HG03432 (cell line): ENCODE results near the gene ZNF385B.

Source experiments
- ATAC-seq: cut with Tn5 transposase; IDR thresholded peaks from one replicate; pipeline ENCODE4 v1.9.1; 2021; ENCODE audit warnings: mild to moderate bottlenecking, moderate library complexity; ENCODE audit not compliant: unreplicated experiment

ZNF385B gene

DNA sequence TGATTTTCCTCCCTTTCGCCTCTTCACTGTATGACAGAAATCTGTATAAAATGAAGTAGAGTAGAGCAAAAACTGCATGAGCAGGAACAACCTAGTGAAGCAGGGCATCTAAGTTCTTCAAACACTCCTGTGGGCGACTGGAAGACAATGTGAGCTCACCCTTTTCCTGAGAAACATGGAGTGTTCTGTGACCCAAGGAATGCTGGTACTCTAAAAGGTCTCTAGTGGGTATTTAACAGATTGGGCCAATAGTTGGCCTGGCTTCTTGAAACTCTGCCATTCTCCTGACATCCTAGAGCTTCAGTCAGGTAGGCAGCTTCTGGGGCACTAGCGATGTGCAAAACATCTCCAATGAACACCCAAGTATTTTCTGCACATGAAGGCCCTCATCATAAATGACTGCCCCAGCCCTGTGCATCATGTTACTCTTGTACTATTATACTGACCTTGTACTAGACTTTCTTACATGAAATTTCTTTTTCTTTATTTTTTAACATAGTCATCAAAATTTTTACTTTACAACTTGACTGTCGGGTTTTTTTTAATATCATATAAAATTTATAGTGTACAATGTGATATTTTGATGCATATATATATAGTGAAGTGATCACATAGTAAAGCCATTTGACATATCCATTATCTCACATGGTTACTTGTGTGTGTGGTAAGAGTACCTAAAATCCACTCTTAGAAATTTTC lies 302.2 kb downstream of the ZNF385B start:
- ATAC-seq, result no peak

DNA sequence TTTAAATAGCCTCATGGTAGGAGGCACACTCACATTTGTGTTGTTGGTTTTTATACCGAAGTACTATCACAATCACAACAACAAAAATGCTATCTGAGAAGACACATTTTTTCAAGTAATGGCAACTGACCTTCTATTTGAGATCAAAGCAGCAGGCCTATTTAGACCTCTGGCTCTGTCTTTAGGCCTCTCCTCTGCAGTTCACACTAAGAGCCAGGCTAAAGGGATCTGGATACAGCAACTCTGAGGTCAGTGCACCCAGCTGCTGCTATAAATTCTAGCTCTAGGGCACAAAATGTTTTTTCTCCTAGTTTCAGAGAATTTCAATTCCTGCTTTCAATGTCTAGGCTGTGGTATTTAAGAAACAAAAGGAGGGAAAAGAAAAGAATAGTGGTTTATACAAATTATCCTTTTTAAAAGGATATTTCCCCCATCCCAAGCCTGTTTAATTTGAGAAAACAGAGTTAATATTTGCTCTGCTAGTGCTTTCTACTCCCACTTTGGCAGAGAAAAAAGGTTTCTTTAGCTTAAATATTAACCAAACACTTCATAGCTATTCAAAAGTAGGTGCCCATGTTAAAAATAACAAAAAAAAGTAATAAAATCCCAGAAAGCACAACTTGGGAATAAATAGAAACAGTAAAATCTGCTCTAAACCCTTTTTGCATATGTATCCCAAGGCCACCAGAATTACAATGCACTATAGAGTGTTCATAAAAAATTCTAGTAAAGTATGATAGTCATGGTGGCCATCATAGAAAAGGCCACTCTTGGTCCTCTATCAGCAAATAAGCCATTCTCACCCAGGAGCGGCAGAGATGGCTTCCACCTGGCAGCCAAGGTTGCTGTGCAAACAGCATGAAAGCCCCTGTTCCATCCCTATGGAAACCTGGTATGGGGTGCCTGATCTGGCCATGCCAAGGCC lies 303.1 kb downstream of the ZNF385B start:
- no peak for ATAC-seq

DNA sequence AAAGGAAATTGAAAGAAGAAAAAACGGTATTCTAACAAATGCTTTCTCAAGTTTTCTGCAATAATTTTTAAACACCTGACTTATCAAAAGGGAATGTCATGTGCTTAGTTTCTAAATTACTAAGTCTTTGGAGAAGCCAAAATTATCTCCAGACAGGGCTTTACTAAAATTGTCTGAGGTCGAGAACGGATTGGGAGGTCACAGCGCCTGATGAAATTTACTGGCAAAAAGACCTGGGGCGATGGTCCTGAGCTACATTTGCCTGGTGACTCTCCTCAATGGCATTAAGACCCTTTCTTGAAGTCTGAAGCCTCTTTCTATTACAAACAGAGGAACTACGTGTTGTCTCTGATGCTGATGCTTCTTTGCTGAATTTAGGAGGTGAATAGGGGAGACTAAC lies 305.0 kb downstream of the ZNF385B start:
- ATAC-seq, result no peak

DNA sequence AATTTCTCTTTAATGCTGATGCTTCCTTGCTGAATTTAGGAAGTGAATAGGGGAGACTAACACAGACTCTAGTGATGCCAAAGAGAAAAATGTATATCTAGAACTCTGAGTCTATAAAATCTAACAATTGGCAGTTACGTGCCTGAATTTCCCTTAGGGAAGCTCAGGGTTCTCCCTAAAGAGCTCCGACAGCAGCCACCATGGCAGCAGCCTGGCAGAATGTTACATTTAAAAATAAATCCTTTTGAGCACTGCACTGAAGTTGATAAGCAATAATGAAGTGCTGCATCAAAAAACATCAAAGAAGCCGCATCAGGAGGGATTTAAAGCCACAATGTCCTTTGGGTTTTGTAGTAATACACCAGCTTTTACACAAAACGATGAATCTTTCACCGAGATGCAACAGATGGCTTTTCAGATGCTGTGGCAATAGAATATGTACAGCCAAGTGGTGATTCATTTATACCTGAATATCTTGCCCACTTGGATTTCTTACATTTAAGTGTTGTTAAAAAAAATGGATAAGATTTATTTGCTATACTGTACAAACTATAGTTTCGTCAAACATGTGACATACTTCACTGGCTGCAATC lies 305.6 kb downstream of the ZNF385B start:
- ATAC-seq, result no peak

DNA sequence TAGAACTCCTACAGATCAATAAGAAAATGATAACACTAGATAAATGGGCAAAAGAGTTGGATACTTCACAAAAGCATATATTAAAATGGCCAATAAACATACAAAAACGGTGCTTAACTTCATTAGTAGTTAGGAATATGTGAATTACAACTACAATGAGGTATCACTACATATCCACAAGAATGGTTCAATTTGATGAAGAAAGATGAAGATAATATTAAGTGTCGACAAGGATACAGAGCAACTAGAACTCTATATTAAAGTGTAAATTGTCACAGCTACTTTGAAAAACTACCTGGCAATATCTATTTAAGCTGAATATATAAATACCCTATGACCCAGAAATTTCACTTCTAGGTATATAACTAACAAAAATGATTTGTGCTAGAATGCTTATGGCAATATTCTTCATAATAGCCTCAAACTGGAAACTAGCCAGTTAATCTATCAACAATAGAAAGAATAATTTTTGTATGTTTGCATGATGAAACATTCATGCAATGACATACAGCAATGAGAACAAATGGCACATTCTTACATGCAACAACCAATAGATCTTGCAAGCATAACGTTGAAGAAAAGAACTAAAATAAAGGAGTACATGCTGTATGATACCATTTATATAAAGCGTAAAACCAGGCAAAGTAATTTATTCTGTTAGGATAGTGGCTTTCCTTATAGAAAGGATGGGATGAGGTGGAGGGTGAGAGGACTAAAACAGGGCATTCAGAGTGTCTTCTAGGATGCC lies 306.6 kb downstream of the ZNF385B start:
- ATAC-seq, result no peak

DNA sequence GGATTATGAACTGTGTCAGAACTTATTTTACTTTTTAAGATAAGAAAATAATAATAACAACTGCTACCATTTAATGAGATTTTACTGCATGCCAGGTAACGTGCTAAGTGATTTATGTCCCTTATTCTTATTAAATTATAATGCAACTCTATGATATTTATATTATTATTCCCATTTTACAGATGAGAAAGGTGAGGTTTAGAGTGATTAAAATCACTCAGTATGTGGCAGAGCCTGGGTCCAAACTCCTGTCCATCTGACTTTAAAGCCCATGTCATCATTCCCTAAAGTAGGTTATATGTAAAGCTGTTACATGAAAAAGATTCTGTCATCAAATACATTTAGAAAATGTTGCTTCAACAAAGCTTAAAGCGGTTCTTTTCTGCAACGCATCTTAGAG lies 308.0 kb downstream of the ZNF385B start:
- no peak for ATAC-seq

DNA sequence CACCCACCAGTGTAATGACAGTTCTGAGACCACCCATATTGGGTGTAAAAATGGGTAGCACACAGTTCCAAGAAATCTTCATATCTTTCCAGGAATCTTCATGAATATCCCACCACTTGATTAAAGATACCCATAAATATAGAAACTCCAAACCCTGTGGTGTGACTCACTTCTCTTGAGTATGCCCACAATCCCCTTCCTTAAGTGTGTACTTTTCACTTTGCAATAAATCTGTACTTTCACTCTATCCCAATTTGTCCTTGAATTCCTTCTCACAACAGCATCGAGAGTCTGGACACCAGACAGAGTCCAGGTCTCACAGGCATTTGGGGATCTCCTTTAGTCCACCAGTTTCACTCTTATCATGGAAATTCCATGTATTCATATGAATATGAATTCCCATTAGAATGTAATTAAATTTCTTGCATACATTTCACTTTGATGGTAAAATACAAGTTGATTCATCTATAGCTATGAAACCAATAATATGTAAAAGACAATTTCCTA lies 309.8 kb downstream of the ZNF385B start:
- ATAC-seq, result no peak

DNA sequence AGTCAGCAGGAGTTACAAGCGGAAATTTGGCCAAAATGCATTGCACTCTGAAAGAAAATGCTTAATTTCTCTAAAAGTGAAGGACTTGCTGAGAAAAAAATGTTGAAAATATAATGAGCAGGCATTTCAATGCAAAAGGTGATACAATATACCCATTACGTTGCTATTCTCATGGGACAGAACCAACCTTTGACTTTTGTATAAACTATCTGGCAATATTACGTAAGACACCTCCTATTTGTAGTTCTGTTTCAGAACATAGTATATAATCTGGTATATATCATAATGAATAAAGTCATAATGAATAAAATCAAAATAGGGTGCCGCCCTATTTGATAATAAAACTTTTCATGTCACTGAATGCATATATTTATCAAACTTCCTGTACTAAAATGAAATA lies 310.6 kb downstream of the ZNF385B start:
- ATAC-seq, result no peak

DNA sequence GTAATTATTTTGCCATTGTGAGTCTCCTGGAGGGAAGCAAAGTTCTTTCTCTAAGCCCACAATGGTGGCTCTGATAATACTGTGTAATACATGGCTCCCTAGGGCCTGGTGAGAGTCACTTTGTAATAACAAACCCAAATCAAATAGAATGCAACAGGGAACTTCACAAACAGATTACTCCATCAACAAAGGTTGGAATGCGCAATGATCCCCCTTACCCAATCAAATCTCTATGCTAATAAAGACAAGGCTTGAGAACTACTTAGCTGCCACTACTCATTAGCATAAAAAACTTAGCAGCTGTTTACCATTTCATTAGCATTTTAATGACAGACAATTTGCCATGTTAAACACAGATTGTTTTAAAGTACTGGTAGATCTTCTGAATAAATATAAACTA lies 311.2 kb downstream of the ZNF385B start:
- ATAC-seq, result no peak

DNA sequence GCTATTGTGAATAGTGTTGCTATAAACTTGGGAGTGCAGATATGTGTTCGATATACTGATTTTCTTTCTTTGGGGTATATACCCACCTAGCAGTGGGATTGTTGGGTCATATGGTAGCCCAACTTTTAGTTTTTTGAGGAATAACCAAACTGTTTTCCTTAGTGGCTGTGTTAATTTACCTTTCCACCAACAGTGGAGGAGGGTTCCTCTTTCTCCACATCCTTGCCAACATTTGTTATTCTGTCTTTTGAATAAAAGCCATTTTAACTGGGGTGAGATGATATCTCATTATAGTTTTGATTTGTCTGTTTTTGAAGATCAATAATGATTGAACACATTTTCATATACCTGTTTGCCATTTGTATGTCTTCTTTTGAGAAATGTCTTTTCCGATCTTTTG lies 314.8 kb downstream of the ZNF385B start:
- ATAC-seq, result no peak

DNA sequence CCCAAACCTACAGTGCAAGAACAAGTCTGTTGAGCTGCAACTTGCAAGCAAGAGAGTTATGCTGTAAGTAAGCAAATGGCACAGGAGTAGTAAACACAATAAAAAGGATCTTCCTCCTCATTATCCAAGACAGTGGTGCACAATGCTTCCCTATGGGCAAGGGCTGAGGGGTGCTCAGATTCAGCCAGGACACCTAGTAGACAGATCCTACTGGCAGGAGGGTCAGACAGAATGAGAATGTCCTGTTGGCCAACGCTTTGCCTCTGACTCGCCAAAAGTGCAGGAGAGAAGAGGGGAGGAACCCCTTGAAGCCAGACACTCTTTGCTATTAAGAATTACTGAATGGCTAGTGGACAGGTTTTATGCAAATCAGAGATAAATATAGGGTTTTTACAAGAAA lies 316.4 kb downstream of the ZNF385B start:
- ATAC-seq, result no peak

DNA sequence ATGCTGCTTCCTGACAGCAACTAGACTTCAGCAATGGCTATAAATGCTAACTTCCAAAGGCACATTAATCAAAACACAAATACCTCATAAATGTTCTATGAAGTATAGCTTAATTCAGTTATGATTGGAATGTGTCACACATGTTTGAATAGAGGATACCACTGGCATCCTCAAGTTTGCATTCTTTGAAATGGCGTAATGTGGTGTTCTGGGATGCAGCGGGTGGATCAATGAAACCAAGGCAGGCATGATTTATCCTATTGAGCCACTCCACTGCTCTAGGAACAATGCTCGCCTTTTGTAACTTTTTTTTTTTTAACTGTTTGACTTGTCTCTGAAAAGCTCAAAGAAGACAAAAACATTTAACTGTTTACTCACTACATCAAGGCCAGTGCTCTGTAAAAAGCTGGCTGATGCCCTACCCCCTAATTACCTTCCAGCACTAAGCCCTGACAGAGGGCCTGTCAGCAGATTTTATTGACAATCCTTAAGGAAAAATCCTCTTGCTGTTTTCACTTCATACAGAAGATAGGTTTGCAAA lies 318.0 kb downstream of the ZNF385B start:
- no peak for ATAC-seq

DNA sequence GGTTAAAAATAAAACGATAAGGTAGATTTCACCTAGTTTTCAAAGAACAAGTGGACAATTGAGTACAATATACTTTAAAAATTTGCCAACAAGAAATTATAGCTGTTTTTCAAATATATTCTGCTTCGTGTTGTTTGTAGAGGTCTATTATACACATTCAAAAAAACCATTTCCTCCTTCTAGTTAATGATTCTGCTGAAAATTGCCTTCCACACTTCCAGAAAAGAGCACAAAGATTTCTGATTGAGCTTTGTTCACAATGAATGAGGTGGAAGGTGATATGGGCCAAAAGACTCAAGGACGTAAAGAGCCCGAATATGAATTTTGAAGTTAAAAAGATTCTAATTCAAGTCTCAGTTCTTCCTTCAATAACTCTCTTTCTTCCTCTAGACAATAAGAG lies 319.8 kb downstream of the ZNF385B start:
- ATAC-seq, result no peak

DNA sequence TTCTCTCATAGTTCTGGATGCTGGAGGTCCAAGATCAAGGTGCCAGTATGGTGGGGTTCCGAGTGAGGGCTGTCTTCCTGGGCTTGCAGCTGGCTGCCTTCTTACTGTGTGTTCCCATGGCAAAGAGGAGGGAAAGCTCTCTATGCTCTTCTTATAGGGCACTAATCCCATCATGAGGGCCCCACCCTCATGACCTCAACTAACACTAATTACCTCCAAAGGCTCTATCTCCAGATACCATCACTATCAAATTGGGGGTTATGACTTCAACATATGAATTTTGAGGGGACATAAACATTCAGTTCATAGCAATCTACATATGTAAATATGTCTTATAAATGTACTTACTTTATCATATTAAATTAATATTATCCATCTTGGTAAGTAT lies 322.3 kb downstream of the ZNF385B start:
- ATAC-seq, result no peak

DNA sequence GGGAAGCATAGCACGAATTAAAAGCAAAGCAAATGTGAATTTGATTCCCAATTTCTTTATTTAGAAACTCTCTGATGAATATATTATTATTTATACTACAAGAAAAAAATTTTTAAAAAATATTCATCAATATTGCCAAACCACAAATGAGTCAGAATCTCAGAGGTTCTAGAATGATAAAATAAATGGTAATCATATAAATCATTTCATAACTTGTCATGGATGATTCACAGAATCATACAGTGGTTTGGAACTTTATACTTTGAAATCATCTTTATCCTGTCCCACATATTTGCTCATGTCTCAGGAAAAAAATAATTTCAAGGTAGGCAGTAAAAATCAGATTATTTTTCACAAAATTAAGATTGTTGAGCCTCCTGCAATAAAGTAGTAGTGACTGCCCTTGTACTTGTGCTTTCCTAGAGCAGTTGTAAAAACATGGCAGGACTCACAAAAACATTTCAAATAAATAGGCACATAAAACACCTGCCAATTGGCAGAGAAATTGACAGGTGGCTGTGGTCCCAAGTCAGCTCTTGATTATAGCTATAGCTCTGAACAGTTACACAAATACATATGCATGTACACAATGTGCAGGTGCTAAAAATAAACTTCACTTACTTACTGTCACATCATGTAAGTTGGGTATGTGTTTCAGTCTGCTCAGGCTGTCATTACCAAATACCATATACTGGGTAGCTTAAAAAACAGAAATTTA lies 322.8 kb downstream of the ZNF385B start:
- ATAC-seq, result no peak

DNA sequence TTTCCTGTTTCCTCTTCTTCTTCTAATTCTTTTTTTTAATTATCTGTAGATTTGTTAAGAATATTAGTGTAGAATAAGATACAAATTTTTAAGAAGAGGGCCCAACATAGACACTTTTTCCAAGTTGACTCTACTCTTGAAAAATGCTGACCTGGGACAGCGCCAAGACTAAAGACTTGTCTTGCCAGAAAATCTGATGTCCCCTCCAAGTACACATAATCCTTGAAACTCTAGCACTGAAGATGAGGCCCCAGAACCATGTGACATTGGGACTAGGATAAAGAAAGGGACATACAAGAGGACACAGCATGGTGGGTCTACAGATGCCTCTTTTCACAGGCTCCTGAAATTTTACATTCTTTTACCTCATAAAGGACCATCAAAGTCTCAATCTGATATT lies 325.2 kb downstream of the ZNF385B start:
- no peak for ATAC-seq

DNA sequence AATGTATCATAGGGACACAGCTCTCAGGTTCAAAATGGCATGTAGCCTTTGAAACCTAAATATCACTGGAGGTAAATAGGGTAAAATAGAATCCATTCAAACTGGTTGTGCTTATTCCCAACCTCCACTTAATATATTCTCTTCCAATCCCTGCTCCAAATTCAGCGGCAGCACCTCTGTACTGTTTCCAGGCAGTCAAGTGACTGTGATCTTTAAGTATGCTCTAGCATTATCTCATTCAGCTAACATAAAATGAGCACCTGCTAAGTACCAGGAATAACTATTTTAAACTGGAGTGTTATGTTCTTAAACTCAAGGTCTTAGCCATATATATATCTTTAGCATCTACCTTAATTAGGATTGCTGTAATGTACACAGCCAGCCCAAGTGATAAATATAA lies 327.5 kb downstream of the ZNF385B start:
- ATAC-seq, result no peak

DNA sequence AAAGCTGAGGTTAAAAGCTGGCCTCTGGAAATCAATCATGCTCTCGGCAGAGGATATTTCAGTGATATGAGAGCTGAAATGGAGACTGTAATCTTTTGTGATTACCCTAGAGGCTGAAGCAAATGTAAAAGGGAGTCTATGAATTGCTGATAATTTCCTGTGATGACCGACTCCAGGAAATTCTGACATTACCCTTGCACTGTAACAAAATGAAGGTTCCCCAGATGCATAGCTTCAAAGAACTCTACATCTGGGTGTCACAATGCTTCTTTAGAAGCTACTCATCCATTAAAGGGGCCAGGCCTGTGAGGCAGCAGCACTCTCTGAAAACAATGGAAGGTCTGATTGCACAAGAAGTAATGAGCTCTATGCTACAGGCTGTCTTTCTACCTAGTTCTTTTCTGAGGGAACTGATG lies 328.5 kb downstream of the ZNF385B start:
- ATAC-seq, result no peak

DNA sequence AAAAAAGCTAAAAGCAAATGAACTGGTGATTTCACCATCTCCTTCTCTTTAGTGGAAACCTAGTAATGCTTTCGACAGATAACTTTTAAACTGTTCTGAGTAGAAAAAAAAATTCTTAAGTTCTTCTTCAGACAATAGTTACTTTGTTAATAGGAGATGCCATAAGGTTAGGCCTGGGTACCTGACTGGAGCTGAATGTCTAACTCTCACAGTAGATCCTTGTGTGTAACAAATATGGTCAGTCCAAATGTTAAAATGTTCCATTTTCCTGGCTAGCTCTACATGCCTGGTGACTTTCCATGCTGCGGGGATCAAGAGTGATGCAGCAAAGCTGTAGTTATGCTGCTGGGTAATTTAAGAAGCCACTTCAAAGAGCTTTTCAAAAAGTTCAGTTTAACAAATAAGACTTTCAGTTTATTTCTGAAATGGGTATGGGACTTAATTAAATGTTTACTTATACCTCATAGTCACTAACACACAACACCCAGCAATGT lies 332.8 kb downstream of the ZNF385B start:
- ATAC-seq, result no peak

DNA sequence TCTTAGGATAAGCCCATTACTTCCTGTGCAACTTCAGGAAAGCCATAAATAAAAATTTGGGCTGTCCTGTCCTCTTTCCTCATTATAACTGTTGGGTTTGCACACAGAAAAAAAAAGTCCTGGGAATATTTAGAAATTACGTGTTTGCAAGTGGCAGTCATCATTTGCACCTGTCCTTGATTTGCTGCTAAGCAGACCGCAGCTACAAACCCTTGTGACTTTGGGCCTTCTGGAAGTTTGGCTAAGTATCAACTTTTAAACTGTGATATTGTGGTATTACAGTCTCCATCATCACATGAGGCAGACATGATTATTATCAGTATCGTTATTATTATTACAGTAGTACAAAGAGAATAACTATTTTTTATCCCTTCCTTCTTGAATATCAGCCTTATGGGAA lies 336.1 kb downstream of the ZNF385B start:
- ATAC-seq, result no peak
